Smooth muscle cell (in vitro differentiated cells): Measurements from ENCODE around the gene CFAP61. TPM values are rescaled to one million over a fixed set of nuclear protein-coding genes. Genes with fewer than 3 reads are reported as not detected.

ENCODE experiments used
- DNase-seq: peaks from one replicate; lab custom pipeline; 2025; ENCODE audit not compliant: unreplicated experiment; lab: John Stamatoyannopoulos, UW
- H2AFZ ChIP-seq: fragments of 200-600 bp; sonication (generic); 2 replicates; pipeline ENCODE4 v1.6.0; 2016; ENCODE audit warnings: antibody characterized with exemption, low read depth, mild to moderate bottlenecking
- H3F3A ChIP-seq: fragments of 200-600 bp; sonication (generic); 2 replicates; pipeline ENCODE4 v1.6.0; 2017; ENCODE audit warnings: antibody characterized with exemption, low read depth
- H3K27ac ChIP-seq: fragments of 200-600 bp; sonication (generic); 2 replicates; pipeline ENCODE4 v1.5.1; 2016; ENCODE audit warnings: low read depth, mild to moderate bottlenecking
- H3K27me3 ChIP-seq: fragments of 200-600 bp; sonication (generic); 2 replicates; pipeline ENCODE4 v1.6.1; 2016; ENCODE audit warnings: low read depth, mild to moderate bottlenecking
- H3K36me3 ChIP-seq: fragments of 200-600 bp; sonication (generic); 2 replicates; pipeline ENCODE4 v1.5.1; 2016; ENCODE audit warnings: low read depth
- H3K4me1 ChIP-seq: fragments of 200-600 bp; sonication (generic); 2 replicates; pipeline ENCODE4 v1.5.1; 2016; ENCODE audit warnings: low read depth
- H3K4me2 ChIP-seq: fragments of 200-600 bp; sonication (generic); 2 replicates; pipeline ENCODE4 v1.6.0; 2016; ENCODE audit warnings: mild to moderate bottlenecking
- H3K4me3 ChIP-seq: fragments of 200-600 bp; sonication (generic); 2 replicates; pipeline ENCODE4 v1.5.1; 2016; ENCODE audit warnings: mild to moderate bottlenecking
- H3K79me2 ChIP-seq: fragments of 200-600 bp; sonication (generic); 2 replicates; pipeline ENCODE4 v1.6.0; 2016; ENCODE audit warnings: low read depth, mild to moderate bottlenecking
- H3K9ac ChIP-seq: fragments of 200-600 bp; sonication (generic); 2 replicates; pipeline ENCODE4 v1.6.0; 2016; ENCODE audit warnings: low read depth
- H3K9me3 ChIP-seq: fragments of 200-600 bp; sonication (generic); replicated peaks from 2 replicates; pipeline ENCODE4 v1.5.1; 2016; ENCODE audit warnings: low read depth
- H4K20me1 ChIP-seq: fragments of 200-600 bp; sonication (generic); 2 replicates; pipeline ENCODE4 v1.6.0; 2016; ENCODE audit warnings: low read depth
- WGBS: methylation state at CpG from one replicate; pipeline ENCODE4 v1.1.7; 2016; ENCODE audit warnings: low lambda C conversion rate; 5-methylcytosine and 5-hydroxymethylcytosine counted together
- polyA plus RNA-seq: library from polyadenylated mRNA; unstranded; fragments of >200 nt; fragmentation: Nextera tagmentation; extraction: Ambion mirVana; gene quantifications from 2 replicates; pipeline ENCODE4 v1.2.1, GENCODE V29; 2016
- total RNA-seq: library from RNA; depleted of rRNA; stranded (reverse); fragments of >200 nt; gene quantifications from 2 replicates; pipeline ENCODE4 v1.2.3, GENCODE V29; 2014
- TF ChIP-seq, protein P1 (sequence below): fragments of 200-600 bp; sonication (generic); IDR thresholded peaks from 2 replicates; pipeline ENCODE4 v1.5.1; 2017; ENCODE audit warnings: borderline replicate concordance, mild to moderate bottlenecking, antibody characterized with exemption; ENCODE audit not compliant: insufficient read depth, poor library complexity, severe bottlenecking

CFAP61 gene
- total and polyA plus RNA-seq, 2 experiments from 2014 or later = not detected

DNA sequence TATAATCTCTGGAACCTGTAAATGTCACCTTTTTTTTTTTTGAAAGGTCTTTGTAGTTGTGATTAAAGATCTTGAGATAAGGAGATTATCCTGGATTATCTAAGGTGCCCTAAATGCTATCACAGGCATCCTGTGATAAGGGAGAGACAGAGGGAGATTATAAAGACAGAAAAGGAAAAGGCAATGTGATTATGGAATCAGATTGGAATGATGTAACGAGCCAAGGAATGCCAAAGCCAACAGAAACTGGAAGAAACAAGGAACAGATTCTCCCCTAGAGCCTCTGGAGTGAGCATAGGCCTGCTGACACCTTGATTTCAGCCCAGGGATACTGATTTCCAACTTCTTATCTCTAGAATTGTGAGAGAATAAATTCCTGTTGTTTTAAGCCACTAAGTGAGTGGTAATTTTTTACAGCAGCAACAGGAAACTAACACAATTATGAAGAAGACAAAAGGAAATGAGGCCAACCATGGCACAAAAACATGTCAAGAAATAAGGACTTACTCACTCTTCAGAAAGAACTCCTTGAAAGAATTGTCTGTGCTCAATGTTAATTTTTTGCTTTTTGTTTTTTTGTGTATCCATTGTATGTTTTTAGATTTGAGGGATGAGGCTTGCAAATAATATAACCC, 82.7 kb downstream of the CFAP61 start:
- no peak for DNase-seq
- Histone ChIP-seq H3K27me3 (no peaks in the 10 kb centered on the region), H3K4me3 (no peak overlapping the region), H3K9ac (no peak overlapping the region), H3K4me2 (no peak overlapping the region), H3F3A (no peaks in the 10 kb centered on the region), H3K4me1 (no peaks in the 10 kb centered on the region), H3K79me2 (no peaks in the 10 kb centered on the region), H3K27ac (no peak overlapping the region), H3K36me3 (no peaks in the 10 kb centered on the region), H2AFZ (no peak overlapping the region), H4K20me1 (no peaks in the 10 kb centered on the region), H3K9me3 (no peaks in the 10 kb centered on the region)
- WGBS = 19% methylated on average over 1 of the region's 1 CpG
- TF ChIP-seq, protein P1, sequence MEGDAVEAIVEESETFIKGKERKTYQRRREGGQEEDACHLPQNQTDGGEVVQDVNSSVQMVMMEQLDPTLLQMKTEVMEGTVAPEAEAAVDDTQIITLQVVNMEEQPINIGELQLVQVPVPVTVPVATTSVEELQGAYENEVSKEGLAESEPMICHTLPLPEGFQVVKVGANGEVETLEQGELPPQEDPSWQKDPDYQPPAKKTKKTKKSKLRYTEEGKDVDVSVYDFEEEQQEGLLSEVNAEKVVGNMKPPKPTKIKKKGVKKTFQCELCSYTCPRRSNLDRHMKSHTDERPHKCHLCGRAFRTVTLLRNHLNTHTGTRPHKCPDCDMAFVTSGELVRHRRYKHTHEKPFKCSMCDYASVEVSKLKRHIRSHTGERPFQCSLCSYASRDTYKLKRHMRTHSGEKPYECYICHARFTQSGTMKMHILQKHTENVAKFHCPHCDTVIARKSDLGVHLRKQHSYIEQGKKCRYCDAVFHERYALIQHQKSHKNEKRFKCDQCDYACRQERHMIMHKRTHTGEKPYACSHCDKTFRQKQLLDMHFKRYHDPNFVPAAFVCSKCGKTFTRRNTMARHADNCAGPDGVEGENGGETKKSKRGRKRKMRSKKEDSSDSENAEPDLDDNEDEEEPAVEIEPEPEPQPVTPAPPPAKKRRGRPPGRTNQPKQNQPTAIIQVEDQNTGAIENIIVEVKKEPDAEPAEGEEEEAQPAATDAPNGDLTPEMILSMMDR = no peak

DNA sequence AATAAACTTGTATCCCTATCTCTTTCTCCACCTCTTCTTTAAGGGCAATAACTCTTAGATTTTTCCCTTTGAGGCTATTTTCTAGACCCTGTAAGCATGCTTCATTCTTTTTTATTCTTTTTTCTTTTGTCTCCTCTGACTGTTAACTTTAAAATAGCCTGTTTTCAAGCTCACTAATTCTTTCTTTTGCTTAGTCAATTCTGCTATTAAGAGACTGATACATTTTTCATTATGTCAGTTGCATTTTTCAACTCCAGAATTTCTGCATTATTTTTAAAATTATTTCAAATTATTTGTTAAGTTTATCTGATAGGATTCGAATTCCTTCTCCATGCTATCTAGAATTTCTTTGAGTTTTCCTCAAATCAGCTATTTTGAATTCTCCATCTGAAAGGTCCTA, 84.0 kb downstream of the CFAP61 start:
- DNase-seq = no peak
- 90% methylated on average over 1 of the region's 1 CpG for WGBS
- Histone ChIP-seq H3K36me3 (no peaks in the 10 kb centered on the region), H3K4me1 (no peaks in the 10 kb centered on the region), H4K20me1 (no peaks in the 10 kb centered on the region), H3K27ac (no peak overlapping the region), H3K4me3 (no peak overlapping the region), H3K4me2 (no peak overlapping the region), H3K27me3 (no peaks in the 10 kb centered on the region), H3K9ac (no peak overlapping the region), H3F3A (no peaks in the 10 kb centered on the region), H3K79me2 (no peaks in the 10 kb centered on the region), H3K9me3 (no peaks in the 10 kb centered on the region), H2AFZ (no peak overlapping the region)
- TF ChIP-seq, protein P1 = no peak

DNA sequence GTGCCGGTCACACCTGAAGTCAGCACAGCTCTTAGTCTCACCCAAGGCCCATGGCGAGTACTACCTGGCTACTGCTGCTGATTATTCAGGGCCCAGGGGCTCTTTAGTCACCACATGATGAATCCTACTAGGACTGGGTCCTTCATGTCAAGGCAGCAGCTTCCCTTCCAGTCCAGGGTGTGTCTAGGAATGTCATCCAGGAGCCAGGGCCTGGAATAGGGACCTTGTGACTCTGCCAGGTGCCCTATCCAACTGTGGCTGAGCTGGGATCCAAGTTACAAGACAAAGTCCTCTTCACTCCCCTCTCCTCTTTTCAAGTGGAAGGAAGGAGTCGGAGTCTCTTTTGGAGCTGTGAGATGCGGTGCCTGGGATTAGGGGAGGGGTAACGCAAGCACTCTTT, 85.5 kb downstream of the CFAP61 start:
- WGBS = 90% methylated on average over 5 of the region's 5 CpGs
- Histone ChIP-seq H3K9me3 (no peaks in the 10 kb centered on the region), H3K36me3 (no peaks in the 10 kb centered on the region), H3K79me2 (no peaks in the 10 kb centered on the region), H3K27me3 (no peaks in the 10 kb centered on the region), H3K27ac (no peak overlapping the region), H4K20me1 (no peaks in the 10 kb centered on the region), H3K4me2 (no peak overlapping the region), H3K9ac (no peak overlapping the region), H2AFZ (no peak overlapping the region), H3K4me3 (no peak overlapping the region), H3K4me1 (no peaks in the 10 kb centered on the region), H3F3A (no peaks in the 10 kb centered on the region)
- DNase-seq = no peak
- TF ChIP-seq, protein P1 = no peak

DNA sequence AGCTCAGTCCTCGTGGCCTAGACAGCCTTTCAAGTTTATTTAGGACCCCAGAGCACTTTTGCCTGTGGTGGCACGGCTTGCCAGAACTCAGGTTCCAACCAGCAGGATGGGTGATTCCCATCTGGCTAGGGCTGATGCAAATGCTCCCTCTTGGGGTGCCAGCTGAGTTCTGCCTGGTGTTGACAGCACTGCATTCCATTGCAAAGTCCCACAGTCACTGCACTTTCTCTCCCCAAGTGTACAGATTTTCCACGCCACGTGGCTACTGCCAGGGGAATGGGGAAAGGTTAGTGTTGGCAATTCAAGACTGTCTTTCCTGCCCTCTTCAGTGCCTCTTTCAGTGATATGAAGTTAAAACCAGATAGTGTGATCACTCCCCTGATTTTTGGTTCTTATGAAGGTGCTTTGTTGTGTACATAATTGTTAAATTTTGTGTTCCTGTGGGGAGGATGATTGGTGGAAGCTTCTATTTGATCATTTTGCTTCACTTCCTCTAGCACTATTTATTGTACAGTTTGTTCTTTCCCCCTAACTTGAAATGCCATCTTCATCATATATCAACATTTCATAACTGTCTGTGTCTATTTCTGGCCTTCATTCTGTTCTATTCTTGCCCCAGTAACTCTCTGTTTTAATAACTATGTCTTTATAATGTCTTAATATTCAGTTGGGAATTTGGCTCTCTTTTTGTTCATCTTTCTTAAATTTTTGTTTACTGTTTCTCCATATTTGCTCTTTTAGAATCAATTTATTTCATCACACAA, 86.2 kb downstream of the CFAP61 start:
- 67% methylated on average over 4 of the region's 4 CpGs for WGBS
- Histone ChIP-seq H4K20me1 (no peaks in the 10 kb centered on the region), H3K9me3 (no peaks in the 10 kb centered on the region), H3F3A (no peaks in the 10 kb centered on the region), H3K4me2 (no peak overlapping the region), H2AFZ (no peak overlapping the region), H3K9ac (no peak overlapping the region), H3K4me1 (no peaks in the 10 kb centered on the region), H3K4me3 (no peak overlapping the region), H3K27ac (no peak overlapping the region), H3K79me2 (no peaks in the 10 kb centered on the region), H3K27me3 (peaks cover 4% of the 10 kb centered on the region), H3K36me3 (no peaks in the 10 kb centered on the region)
- DNase-seq = no peak
- TF ChIP-seq, protein P1 = no peak
